GM12878 (cell line): ENCODE measurements around the gene SMPD3. TPM values are rescaled to one million over a fixed set of nuclear protein-coding genes. Genes with fewer than 3 reads are reported as not detected.

Experiments used
- ATAC-seq: fragments of 200-7000 bp; cut with Tn5 transposase; 3 replicates; pipeline ENCODE4 v1.9.1; 2020; ENCODE audit warnings: mild to moderate bottlenecking, moderate library complexity
- BruUV-seq: library from RNA; stranded (reverse); fragments of 400-500 nt; replicated peaks from 2 replicates; lab custom pipeline; 2021; lab: Mats Ljungman, UMichigan
- CTCF ChIA-PET: fragments of 300-600 bp; sonication (Branson Sonifier 250); formaldehyde crosslinking; extraction: SDS; loops from one replicate; lab custom pipeline; 2021; ENCODE audit warnings: inconsistent platforms; lab: Yijun Ruan, JAX
- POLR2A ChIA-PET: fragments of 350-600 bp; formaldehyde crosslinking; extraction: SDS; loops from one replicate; lab custom pipeline; 2021; ENCODE audit warnings: inconsistent platforms; lab: Charles Lee
- RAD21 ChIA-PET: fragments of 300-600 bp; sonication (Branson Sonifier 250); formaldehyde crosslinking; loops from one replicate; lab custom pipeline; 2023; ENCODE audit warnings: antibody characterized with exemption; ENCODE audit not compliant: unreplicated experiment; lab: Charles Lee
- SMC1A ChIA-PET: fragments of 300-600 bp; sonication (Branson Sonifier 250); formaldehyde crosslinking; loops from one replicate; lab custom pipeline; 2023; ENCODE audit not compliant: unreplicated experiment, uncharacterized antibody; lab: Charles Lee
- DNase-seq: peaks from one replicate; pipeline ENCODE4 v3.0.0-alpha.2; 2011; ENCODE audit warnings: low read depth, low spot score
- FAIRE-seq: peaks from 3 replicates; lab custom pipeline; 2011; peaks lifted over from hg19 to GRCh38; lab: Jason Lieb, UNC
- H2AFZ ChIP-seq: 2 replicates; pipeline ENCODE4 v1.6.0; 2011; ENCODE audit warnings: low read depth, low read length, control low read depth; ENCODE audit not compliant: control insufficient read depth
- H3K27ac ChIP-seq: 2 replicates; pipeline ENCODE4 v1.5.1; 2011; ENCODE audit warnings: control low read depth; ENCODE audit not compliant: control insufficient read depth, insufficient read depth
- H3K27me3 ChIP-seq, 2 experiments: replicated peaks in 1 of 2; 2 replicates each; pipeline versions ENCODE4 v1.6.0 to v1.6.1; 2011; ENCODE audit warnings: low read length in 1 of 2; ENCODE audit not compliant: control insufficient read depth in 2 of 2, insufficient read depth in 2 of 2
- H3K36me3 ChIP-seq, 2 experiments: 2 replicates each; pipeline ENCODE4 v1.5.1; 2011; ENCODE audit warnings: low read length in 1 of 2; ENCODE audit not compliant: control insufficient read depth in 2 of 2, insufficient read depth in 2 of 2
- H3K4me1 ChIP-seq: 2 replicates; pipeline ENCODE4 v1.6.1; 2011; ENCODE audit warnings: mild to moderate bottlenecking, low read length, moderate library complexity, mixed read lengths; ENCODE audit not compliant: control insufficient read depth, insufficient read depth
- H3K4me2 ChIP-seq: 2 replicates; pipeline ENCODE4 v1.6.0; 2011; ENCODE audit warnings: control low read depth; ENCODE audit not compliant: control insufficient read depth, insufficient read depth
- H3K4me3 ChIP-seq: fragments of 200-600 bp; sonication (generic); 2 replicates; pipeline ENCODE4 v1.5.1; 2016
- H3K79me2 ChIP-seq: 2 replicates; pipeline ENCODE4 v1.6.0; 2011; ENCODE audit warnings: low read length; ENCODE audit not compliant: control insufficient read depth, insufficient read depth
- H3K9ac ChIP-seq: 2 replicates; pipeline ENCODE4 v1.8.0; 2011; ENCODE audit warnings: low read length, control low read depth, mixed read lengths; ENCODE audit not compliant: control insufficient read depth, insufficient read depth
- H3K9me3 ChIP-seq: replicated peaks from 3 replicates; pipeline ENCODE4 v1.5.1; 2011; ENCODE audit warnings: mild to moderate bottlenecking, low read length; ENCODE audit not compliant: control insufficient read depth, insufficient read depth
- H4K20me1 ChIP-seq: 2 replicates; pipeline ENCODE4 v1.6.0; 2011; ENCODE audit not compliant: control insufficient read depth, insufficient read depth
- CBX3 ChIP-seq: fragments of 200-600 bp; sonication (generic); IDR thresholded peaks from 2 replicates; pipeline ENCODE4 v1.6.1; 2016; ENCODE audit warnings: low read depth, borderline replicate concordance
- EZH2 ChIP-seq: IDR thresholded peaks from 2 replicates; pipeline ENCODE4 v1.6.1; 2012; ENCODE audit warnings: low read depth, mild to moderate bottlenecking, control low read depth, inconsistent platforms, low read length, borderline replicate concordance; ENCODE audit not compliant: control insufficient read depth
- GABPA ChIP-seq: IDR thresholded peaks from 2 replicates; pipeline ENCODE4 v1.6.1; 2014; ENCODE audit warnings: antibody characterized with exemption, low read depth, mild to moderate bottlenecking, inconsistent platforms
- MAX ChIP-seq: IDR thresholded peaks from 2 replicates; pipeline ENCODE4 v1.6.1; 2012; ENCODE audit warnings: low read depth, low read length, improper control_type of control experiment
- NFYB ChIP-seq: IDR thresholded peaks from 2 replicates; pipeline ENCODE4 v1.6.1; 2011; ENCODE audit warnings: low read depth, mild to moderate bottlenecking, low read length, improper control_type of control experiment, moderate library complexity; ENCODE audit not compliant: insufficient read depth
- PAX8 ChIP-seq: fragments of 450-650 bp; IDR thresholded peaks from 2 replicates; pipeline ENCODE4 v1.6.1; 2017; ENCODE audit warnings: mild to moderate bottlenecking, moderate library complexity
- PBX3 ChIP-seq: IDR thresholded peaks from 2 replicates; pipeline ENCODE4 v1.6.1; 2011; ENCODE audit warnings: mild to moderate bottlenecking, low read depth, low read length, moderate library complexity; ENCODE audit not compliant: insufficient replicate concordance
- RAD21 ChIP-seq: IDR thresholded peaks from 2 replicates; pipeline ENCODE4 v1.6.1; 2011; ENCODE audit warnings: mild to moderate bottlenecking, low read depth, low read length, moderate library complexity; ENCODE audit not compliant: insufficient read depth
- RBBP5 ChIP-seq: fragments of 200-600 bp; sonication (generic); conservative IDR thresholded peaks from 2 replicates; pipeline ENCODE4 v1.6.1; 2016
- SMAD5 ChIP-seq: IDR thresholded peaks from 2 replicates; pipeline ENCODE4 v1.6.1; 2016; ENCODE audit warnings: antibody characterized with exemption, low read depth
- SUPT20H ChIP-seq: IDR thresholded peaks from 2 replicates; pipeline ENCODE4 v1.6.1; 2011; ENCODE audit warnings: low read depth, mild to moderate bottlenecking, low read length, moderate library complexity, borderline replicate concordance; ENCODE audit not compliant: control insufficient read depth
- TAF1 ChIP-seq: IDR thresholded peaks from 2 replicates; pipeline ENCODE4 v1.6.1; 2011; ENCODE audit warnings: mild to moderate bottlenecking, low read depth, low read length, borderline replicate concordance
- TBL1XR1 ChIP-seq: IDR thresholded peaks from 2 replicates; pipeline ENCODE4 v1.6.1; 2012; ENCODE audit warnings: low read depth, low read length, improper control_type of control experiment
- TCF12 ChIP-seq: IDR thresholded peaks from 2 replicates; pipeline ENCODE4 v1.6.1; 2011; ENCODE audit warnings: low read depth, mild to moderate bottlenecking, low read length
- USF2 ChIP-seq: IDR thresholded peaks from 2 replicates; pipeline ENCODE4 v1.6.1; 2011; ENCODE audit warnings: low read depth, low read length, improper control_type of control experiment, borderline replicate concordance
- YY1 ChIP-seq: IDR thresholded peaks from 2 replicates; pipeline ENCODE4 v1.6.1; 2011; ENCODE audit warnings: low read depth, mild to moderate bottlenecking, low read length
- ZNF274 ChIP-seq: IDR thresholded peaks from one replicate; pipeline ENCODE4 v1.8.0; 2011; ENCODE audit not compliant: insufficient read length, insufficient read depth
- ZNF687 ChIP-seq: fragments of 450-650 bp; IDR thresholded peaks from 2 replicates; pipeline ENCODE4 v1.6.1; 2017; ENCODE audit warnings: mild to moderate bottlenecking, moderate library complexity
- WGBS: methylation state at CpG from one replicate; pipeline ENCODE4 v1.1.6; 2016; ENCODE audit warnings: low lambda C conversion rate; ENCODE audit not compliant: insufficient replicate concordance, insufficient coverage; ENCODE audit errors: missing lambda C conversion rate; 5-methylcytosine and 5-hydroxymethylcytosine counted together
- in situ Hi-C: fragments of 300-500 bp; cut with MboI; formaldehyde crosslinking; loops from 9 replicates; pipeline ENCODE4 v1.14.3; 2018; ENCODE audit warnings: mixed read lengths
- intact Hi-C: fragments of 100-400 bp; cut with micrococcal nuclease; formaldehyde crosslinking; loops from one replicate; pipeline ENCODE4 v1.14.2; 2022; ENCODE audit not compliant: unreplicated experiment
- polyA plus RNA-seq, 11 experiments: library from polyadenylated mRNA; depleted of rRNA in 4 of 11; unstranded in 6 of 11; stranded (reverse) in 5 of 11; fragments of >200 nt; fragmentation: Nextera tagmentation in 4 of 11; fragmentation: Illumina TruSeq in 1 of 11; extraction: Ambion mirVana in 4 of 11; extraction: Trizol in 1 of 11; gene quantifications; 1 replicate in 1 of 11; 2 replicates in 10 of 11; pipeline versions ENCODE4 v1.2.1 to v1.2.3, GENCODE V29; 2011 to 2016; ENCODE audit warnings: inconsistent platforms in 2 of 11, missing spikeins in 2 of 11, low read depth in 1 of 11
- total RNA-seq, 4 experiments: library from RNA; depleted of rRNA in 3 of 4; stranded (reverse); fragments of >200 nt in 3 of 4; fragmentation: Illumina TruSeq in 1 of 4; extraction: Trizol in 1 of 4; gene quantifications; 2 replicates each; pipeline versions ENCODE4 v1.2.1 to v1.2.3, GENCODE V29; 2013 to 2021

The SMPD3 gene
- total and polyA plus RNA-seq, 10 of the 15 experiments (the other 5 are each of a cell fraction or from before 2014, with no cell fraction given) = 0.04 to 2.0 (median 1.2) TPM

- no peak for TF ChIP-seq ZNF687
- TF ChIP-seq TCF12 = no peak
- no peak for TF ChIP-seq PBX3
- TF ChIP-seq MAX = no peak
- TF ChIP-seq SUPT20H = no peak
Measured at GRCh38 chr16:68452176-68452575, 3.9 kb upstream of the SMPD3 start (continued).

- FAIRE-seq = no peak
- ChIA-PET SMC1A (interaction anchor here (1.0 to 1.2 kb wide), 2 partner anchors 8 to 35 kb away, joined by 3 to 5 read pairs; no protein-coding TSS in a partner anchor), RAD21 (no interaction called here), CTCF (interaction anchor here (0.6 to 2.1 kb wide), 5 partner anchors 8 to 92 kb away, joined by 3 to 7 read pairs (median 4); no protein-coding TSS in a partner anchor), POLR2A (no interaction called here)
- no peak overlapping the region for H3K27ac ChIP-seq
- intact Hi-C loops = no loop called here
- H3K4me2 ChIP-seq = no peak overlapping the region
- H3K4me3 ChIP-seq = no peak overlapping the region
- ATAC-seq = no peak
- in situ Hi-C loops = no loop called here
- no peak for DNase-seq
- H3K9me3 ChIP-seq = no peaks in the 10 kb centered on the region
- no TSS peak for BruUV-seq
- no peaks in the 10 kb centered on the region for H3K27me3 ChIP-seq
- no peak overlapping the region for H3K9ac ChIP-seq
- WGBS = 44% methylated on average over 1 of the region's 1 CpG
- H3K36me3 ChIP-seq = no peaks in the 10 kb centered on the region
- H3K4me1 ChIP-seq = no peaks in the 10 kb centered on the region
- no peaks in the 10 kb centered on the region for H4K20me1 ChIP-seq
- H3K79me2 ChIP-seq = no peaks in the 10 kb centered on the region
- H2AFZ ChIP-seq = no peak overlapping the region
- no peak for TF ChIP-seq RAD21
- no peak for TF ChIP-seq SMAD5
- no peak for TF ChIP-seq ZNF274
- TF ChIP-seq CBX3 = no peak
- no peak for TF ChIP-seq NFYB
- no peak for TF ChIP-seq USF2
- TF ChIP-seq EZH2 = no peak
- no peak for TF ChIP-seq YY1
- no peak for TF ChIP-seq TAF1
- TF ChIP-seq PAX8 = no peak
- TF ChIP-seq RBBP5 = no peak
- TF ChIP-seq TBL1XR1 = no peak
- no peak for TF ChIP-seq GABPA
Measured at GRCh38 chr16:68451676-68452075, 3.4 kb upstream of the SMPD3 start.
